Activated CD8-positive, alpha-beta memory T cell treated with anti-CD3 and anti-CD28 coated beads, Interleukin-2, amount 10 ng/mL, durations not matched to agents 7 days and 5 days (primary cell): ENCODE data around the gene VRK1. TPM values are rescaled to one million over a fixed set of nuclear protein-coding genes. Genes with fewer than 3 reads are reported as not detected.

Experiments used
- ATAC-seq: fragments of 150-1000 bp; cut with Tn5 transposase; one replicate; pipeline ENCODE4 v1.10.0; 2021; ENCODE audit warnings: moderate library complexity
- CTCF ChIA-PET: fragments of 350-600 bp; sonication (Branson Sonifier 250); formaldehyde crosslinking; loops from one replicate; lab custom pipeline; 2021; ENCODE audit warnings: antibody characterized with exemption; lab: Charles Lee
- DNase-seq: peaks from one replicate; pipeline ENCODE4 v3.0.0-alpha.2; 2020
- H3K27ac Mint-ChIP-seq: one replicate; pipeline ENCODE4 v1.8.0; 2021; ENCODE audit warnings: mild to moderate bottlenecking, mixed read lengths
- H3K27me3 Mint-ChIP-seq: one replicate; pipeline ENCODE4 v1.8.0; 2021; ENCODE audit warnings: mixed read lengths
- H3K36me3 Mint-ChIP-seq: one replicate; pipeline ENCODE4 v1.8.0; 2021; ENCODE audit warnings: mild to moderate bottlenecking, mixed read lengths
- H3K4me1 Mint-ChIP-seq: one replicate; pipeline ENCODE4 v1.8.0; 2021; ENCODE audit warnings: mixed read lengths
- H3K4me3 Mint-ChIP-seq: one replicate; pipeline ENCODE4 v1.8.0; 2021; ENCODE audit warnings: mild to moderate bottlenecking, moderate library complexity, mixed read lengths
- H3K9me3 Mint-ChIP-seq: one replicate; pipeline ENCODE4 v1.8.0; 2022; ENCODE audit warnings: low read depth, mixed read lengths
- total RNA-seq, 2 experiments: library from RNA; stranded (reverse); gene quantifications; one replicate each; pipeline ENCODE4 v1.2.3, GENCODE V29; 2021

Gene VRK1
- total RNA-seq, 2 experiments from 2014 or later: 78.1 to 100 TPM

GRCh38 chr14:96930526-96930925 is 133.3 kb downstream of the VRK1 start:
- H3K4me3 Mint-ChIP-seq: no peak overlapping the region
- H3K27me3 Mint-ChIP-seq: no peaks in the 10 kb centered on the region
- no peak overlapping the region for H3K27ac Mint-ChIP-seq
- DNase-seq (no peak), ATAC-seq (no peak)
- CTCF ChIA-PET: no interaction called here
- no peaks in the 10 kb centered on the region for H3K9me3 Mint-ChIP-seq
- no peaks in the 10 kb centered on the region for H3K36me3 Mint-ChIP-seq
- no peaks in the 10 kb centered on the region for H3K4me1 Mint-ChIP-seq
